ENCODE measurements around the gene DHRSX. TPM values are rescaled to one million over a fixed set of nuclear protein-coding genes. Genes with fewer than 3 reads are reported as not detected.

The DHRSX gene
- total and polyA plus RNA-seq, 2 of the 8 experiments (the other 6 are each of a cell fraction or from before 2014, with no cell fraction given), result 35.1 to 43.4 TPM

DNA sequence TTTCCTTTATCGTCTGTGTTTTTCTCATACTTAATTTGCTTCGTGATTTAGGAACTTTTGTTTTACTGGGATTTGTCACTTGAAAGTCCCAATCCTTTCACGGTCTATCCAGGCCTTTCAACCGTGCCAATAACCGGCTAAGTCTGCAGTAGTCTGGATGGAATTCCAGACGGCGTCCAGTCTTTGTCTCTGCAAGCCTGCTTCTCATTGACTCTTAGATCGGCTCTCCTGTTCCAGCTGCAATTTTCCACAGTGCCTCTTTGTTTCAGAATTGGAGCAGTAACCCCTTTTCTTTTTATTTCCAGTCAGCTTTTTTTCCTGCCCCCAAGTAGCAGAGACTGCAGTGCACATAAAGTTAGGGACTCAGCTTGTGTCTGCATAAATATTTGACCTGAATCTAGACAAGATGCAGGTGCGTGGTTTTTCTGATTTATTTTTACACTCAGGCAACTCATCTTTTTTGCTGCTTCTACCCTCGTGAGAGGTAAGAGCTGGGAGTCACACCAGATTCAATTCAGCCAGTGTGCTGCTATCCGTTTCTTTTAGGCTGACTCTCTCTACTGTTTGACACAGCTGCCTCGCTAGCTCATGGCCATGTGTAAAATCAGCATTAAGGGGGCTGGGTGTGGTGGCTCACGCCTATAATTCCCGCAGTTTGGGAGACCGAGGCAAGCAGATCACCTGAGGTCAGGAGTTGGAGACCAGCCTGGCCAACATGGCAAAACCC lies 37.4 kb upstream of the DHRSX start (continued):
- TF ChIP-seq, protein P1, sequence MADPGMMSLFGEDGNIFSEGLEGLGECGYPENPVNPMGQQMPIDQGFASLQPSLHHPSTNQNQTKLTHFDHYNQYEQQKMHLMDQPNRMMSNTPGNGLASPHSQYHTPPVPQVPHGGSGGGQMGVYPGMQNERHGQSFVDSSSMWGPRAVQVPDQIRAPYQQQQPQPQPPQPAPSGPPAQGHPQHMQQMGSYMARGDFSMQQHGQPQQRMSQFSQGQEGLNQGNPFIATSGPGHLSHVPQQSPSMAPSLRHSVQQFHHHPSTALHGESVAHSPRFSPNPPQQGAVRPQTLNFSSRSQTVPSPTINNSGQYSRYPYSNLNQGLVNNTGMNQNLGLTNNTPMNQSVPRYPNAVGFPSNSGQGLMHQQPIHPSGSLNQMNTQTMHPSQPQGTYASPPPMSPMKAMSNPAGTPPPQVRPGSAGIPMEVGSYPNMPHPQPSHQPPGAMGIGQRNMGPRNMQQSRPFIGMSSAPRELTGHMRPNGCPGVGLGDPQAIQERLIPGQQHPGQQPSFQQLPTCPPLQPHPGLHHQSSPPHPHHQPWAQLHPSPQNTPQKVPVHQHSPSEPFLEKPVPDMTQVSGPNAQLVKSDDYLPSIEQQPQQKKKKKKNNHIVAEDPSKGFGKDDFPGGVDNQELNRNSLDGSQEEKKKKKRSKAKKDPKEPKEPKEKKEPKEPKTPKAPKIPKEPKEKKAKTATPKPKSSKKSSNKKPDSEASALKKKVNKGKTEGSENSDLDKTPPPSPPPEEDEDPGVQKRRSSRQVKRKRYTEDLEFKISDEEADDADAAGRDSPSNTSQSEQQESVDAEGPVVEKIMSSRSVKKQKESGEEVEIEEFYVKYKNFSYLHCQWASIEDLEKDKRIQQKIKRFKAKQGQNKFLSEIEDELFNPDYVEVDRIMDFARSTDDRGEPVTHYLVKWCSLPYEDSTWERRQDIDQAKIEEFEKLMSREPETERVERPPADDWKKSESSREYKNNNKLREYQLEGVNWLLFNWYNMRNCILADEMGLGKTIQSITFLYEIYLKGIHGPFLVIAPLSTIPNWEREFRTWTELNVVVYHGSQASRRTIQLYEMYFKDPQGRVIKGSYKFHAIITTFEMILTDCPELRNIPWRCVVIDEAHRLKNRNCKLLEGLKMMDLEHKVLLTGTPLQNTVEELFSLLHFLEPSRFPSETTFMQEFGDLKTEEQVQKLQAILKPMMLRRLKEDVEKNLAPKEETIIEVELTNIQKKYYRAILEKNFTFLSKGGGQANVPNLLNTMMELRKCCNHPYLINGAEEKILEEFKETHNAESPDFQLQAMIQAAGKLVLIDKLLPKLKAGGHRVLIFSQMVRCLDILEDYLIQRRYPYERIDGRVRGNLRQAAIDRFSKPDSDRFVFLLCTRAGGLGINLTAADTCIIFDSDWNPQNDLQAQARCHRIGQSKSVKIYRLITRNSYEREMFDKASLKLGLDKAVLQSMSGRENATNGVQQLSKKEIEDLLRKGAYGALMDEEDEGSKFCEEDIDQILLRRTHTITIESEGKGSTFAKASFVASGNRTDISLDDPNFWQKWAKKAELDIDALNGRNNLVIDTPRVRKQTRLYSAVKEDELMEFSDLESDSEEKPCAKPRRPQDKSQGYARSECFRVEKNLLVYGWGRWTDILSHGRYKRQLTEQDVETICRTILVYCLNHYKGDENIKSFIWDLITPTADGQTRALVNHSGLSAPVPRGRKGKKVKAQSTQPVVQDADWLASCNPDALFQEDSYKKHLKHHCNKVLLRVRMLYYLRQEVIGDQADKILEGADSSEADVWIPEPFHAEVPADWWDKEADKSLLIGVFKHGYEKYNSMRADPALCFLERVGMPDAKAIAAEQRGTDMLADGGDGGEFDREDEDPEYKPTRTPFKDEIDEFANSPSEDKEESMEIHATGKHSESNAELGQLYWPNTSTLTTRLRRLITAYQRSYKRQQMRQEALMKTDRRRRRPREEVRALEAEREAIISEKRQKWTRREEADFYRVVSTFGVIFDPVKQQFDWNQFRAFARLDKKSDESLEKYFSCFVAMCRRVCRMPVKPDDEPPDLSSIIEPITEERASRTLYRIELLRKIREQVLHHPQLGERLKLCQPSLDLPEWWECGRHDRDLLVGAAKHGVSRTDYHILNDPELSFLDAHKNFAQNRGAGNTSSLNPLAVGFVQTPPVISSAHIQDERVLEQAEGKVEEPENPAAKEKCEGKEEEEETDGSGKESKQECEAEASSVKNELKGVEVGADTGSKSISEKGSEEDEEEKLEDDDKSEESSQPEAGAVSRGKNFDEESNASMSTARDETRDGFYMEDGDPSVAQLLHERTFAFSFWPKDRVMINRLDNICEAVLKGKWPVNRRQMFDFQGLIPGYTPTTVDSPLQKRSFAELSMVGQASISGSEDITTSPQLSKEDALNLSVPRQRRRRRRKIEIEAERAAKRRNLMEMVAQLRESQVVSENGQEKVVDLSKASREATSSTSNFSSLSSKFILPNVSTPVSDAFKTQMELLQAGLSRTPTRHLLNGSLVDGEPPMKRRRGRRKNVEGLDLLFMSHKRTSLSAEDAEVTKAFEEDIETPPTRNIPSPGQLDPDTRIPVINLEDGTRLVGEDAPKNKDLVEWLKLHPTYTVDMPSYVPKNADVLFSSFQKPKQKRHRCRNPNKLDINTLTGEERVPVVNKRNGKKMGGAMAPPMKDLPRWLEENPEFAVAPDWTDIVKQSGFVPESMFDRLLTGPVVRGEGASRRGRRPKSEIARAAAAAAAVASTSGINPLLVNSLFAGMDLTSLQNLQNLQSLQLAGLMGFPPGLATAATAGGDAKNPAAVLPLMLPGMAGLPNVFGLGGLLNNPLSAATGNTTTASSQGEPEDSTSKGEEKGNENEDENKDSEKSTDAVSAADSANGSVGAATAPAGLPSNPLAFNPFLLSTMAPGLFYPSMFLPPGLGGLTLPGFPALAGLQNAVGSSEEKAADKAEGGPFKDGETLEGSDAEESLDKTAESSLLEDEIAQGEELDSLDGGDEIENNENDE (IDR thresholded peaks at IDR 0.05; ENCODE audit: insufficient replicate concordance, low read length), result no peak
- no peak for TF ChIP-seq FOSL1 (IDR thresholded peaks at IDR 0.05; ENCODE audit: insufficient read depth, low read depth, low read length)
- TF ChIP-seq BACH1 (IDR thresholded peaks at IDR 0.05; ENCODE audit: low read length), result no peak
- no peak for TF ChIP-seq RBBP5 (IDR thresholded peaks at IDR 0.05; ENCODE audit: borderline replicate concordance, low read depth, low read length)
- TF ChIP-seq, protein P2, sequence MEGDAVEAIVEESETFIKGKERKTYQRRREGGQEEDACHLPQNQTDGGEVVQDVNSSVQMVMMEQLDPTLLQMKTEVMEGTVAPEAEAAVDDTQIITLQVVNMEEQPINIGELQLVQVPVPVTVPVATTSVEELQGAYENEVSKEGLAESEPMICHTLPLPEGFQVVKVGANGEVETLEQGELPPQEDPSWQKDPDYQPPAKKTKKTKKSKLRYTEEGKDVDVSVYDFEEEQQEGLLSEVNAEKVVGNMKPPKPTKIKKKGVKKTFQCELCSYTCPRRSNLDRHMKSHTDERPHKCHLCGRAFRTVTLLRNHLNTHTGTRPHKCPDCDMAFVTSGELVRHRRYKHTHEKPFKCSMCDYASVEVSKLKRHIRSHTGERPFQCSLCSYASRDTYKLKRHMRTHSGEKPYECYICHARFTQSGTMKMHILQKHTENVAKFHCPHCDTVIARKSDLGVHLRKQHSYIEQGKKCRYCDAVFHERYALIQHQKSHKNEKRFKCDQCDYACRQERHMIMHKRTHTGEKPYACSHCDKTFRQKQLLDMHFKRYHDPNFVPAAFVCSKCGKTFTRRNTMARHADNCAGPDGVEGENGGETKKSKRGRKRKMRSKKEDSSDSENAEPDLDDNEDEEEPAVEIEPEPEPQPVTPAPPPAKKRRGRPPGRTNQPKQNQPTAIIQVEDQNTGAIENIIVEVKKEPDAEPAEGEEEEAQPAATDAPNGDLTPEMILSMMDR (IDR thresholded peaks at IDR 0.05; ENCODE audit: control extremely low read depth in 1 of 3, insufficient read depth in 1 of 3, low read depth in 1 of 3, low read length in 3 of 3), result no peak
- no peak for TF ChIP-seq CBX8 (IDR thresholded peaks at IDR 0.05; ENCODE audit: borderline replicate concordance, low read depth, low read length)
- TF ChIP-seq BCL11A (IDR thresholded peaks at IDR 0.05; ENCODE audit: low read depth in 2 of 2, low read length in 2 of 2), result no peak
- no peak for TF ChIP-seq POLR2A (IDR thresholded peaks at IDR 0.05; ENCODE audit: control extremely low read depth in 1 of 2, low read depth in 2 of 2, low read length in 2 of 2)
